Smooth muscle cell of bladder (primary cell): ENCODE measurements around the gene ZNF155. TPM values are rescaled to one million over a fixed set of nuclear protein-coding genes. Genes with fewer than 3 reads are reported as not detected.

Source experiments
- total RNA-seq: library from RNA; depleted of rRNA; stranded (reverse); fragments of >200 nt; gene quantifications from 2 replicates; pipeline ENCODE4 v1.2.3, GENCODE V29; 2014

ZNF155 gene
- total RNA-seq, result 4.9 and 7.8 TPM in 2 replicates

GRCh38 chr19:43983912-43984686 is at the start of gene ZNF155:
ZNF155 (plus strand) TSS chr19:43984188; CDS start chr19:43988544, 4,356 bp downstream.

DNA sequence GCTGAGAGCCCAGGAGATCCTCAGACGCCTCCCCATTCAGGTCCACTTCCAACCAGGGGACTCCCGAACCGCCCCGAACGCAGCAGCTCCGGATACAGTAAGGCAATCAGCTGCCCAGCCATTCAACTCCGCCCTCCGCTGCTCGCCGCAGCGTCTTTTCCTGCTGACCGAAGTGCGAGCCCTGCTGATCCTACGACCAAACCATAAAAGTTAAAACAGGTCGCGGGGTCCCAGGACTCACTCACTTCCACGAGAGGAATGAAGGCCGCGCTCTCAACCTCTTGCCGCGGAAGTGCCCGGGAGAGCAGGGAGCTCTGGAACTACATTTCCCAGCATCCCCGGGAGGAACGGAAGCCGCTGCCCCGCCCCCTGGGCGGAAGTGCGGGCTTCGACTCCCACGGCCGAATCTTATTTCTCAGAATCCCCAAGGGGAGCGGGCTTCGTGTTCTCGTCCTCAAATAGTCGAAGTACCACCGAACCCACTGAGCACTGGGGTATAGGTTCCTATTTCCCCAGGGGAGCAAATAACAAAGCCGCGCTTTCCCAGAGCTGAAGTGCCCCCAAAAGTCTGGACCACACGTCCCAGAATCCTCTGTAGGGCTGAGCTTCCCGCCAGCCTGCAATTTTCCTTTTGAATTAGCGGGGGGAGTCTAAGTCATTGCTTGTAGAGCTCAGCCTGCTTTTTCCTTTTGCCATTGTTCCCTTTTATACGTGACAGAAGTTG is 48.8 kb upstream of the ZNF155 start, which contains the start of gene ZNF45:
TSS of gene ZNF45 (minus strand) at position 298 of the 724 bp plus-strand sequence. CDS start 13,097 bp downstream, outside the sequence.

DNA sequence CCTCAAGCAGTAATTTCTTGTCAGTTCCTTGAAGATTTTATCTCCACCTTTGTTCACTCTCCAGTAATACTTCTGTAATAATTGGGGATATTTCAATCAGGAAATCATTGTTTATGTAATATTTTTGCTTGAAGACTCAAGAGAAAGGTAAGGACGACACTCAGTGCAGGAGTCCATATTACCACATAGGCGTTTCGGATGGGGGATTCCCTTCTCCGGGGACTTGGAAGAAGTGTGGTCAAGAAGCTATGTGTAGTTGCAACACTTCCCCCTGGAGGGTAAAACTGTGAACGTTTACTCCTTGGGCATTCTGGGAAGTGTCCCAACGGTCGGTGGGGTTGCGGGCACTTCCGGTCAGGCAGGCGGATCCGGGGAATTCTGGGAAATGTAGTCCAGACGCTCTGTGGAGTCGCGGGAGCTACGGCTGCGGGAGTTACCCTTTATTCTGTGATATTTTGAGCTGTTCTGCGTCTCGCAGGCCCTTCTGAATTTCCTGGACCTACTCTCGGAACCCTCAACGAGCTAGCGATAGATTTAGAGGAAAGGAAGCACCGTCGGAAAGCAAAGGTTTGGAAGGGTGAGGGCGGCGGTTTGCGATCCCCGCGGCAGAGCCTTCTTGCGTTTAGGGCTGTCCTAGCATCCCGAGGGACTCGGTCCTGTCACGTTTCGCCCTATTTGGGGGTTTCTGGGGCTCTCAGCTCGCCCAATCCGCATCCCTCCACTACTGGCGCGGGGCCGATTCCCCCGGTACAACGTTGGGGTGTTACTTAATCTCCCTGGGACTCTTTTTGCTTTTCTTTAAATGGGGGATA is 32.9 kb upstream of the ZNF155 start, which contains the start of gene ZNF221:
TSS of gene ZNF221 (plus strand) at position 395 of the 812 bp plus-strand sequence. CDS start 11,499 bp downstream, outside the sequence.

DNA sequence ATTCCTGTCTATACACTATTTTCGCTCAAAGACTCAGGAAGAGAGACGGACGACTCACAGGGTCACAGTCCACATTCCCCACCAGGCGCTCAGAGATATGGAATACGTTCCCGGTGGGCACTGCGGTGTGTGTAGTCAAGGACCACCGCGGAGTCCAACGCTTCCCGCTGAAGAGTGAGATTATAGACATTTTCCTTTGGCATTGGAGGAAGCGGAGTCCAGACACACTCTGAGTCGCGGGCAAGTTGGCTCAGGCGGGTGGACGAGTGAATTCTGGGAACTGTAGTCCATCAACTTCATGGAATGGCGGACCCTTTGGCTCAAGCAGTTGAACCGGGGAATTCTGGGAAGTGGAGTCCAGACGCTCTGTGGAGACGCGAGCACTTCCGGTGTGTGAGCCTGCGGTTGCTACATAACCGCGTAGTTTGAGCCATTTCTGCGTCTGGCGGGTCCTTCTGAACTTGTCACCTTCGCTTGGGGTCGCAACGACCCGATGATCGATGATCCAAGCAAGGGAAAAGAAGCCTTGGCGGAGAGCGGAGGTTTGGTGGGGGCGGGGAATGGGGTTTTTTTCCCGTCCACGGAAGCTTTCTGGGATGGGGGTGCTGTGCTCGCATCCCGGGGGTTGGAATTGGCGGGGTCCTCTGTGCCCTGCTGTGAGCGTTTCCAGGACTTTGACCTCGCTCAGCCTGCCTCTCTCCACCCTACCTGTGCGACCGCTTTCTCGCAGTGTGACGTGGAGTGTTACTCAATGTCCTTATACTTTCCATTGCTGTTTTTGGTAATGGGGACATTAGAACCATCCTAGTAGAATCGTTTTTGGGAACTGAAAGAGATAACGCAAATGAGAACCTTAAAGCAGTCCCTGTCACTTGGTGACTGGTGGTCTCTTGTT is 18.8 kb downstream of the ZNF155 start, which contains the start of gene ZNF230:
TSS of gene ZNF230 (plus strand) at position 392 of the 895 bp plus-strand sequence. CDS start 4,122 bp downstream, outside the sequence.

GRCh38 chr19:44025217-44025936 is 41.4 kb downstream of the ZNF155 start, which contains the start of gene ZNF222:
ZNF222 (plus strand) TSS chr19:44025379; CDS start chr19:44025437, 58 bp downstream.

Other genes with a start within 250 kb of the ZNF155 start
- 5.5 and 7.4 TPM in 2 replicates for gene SMG9, start 229.2 kb upstream of the ZNF155 start, total RNA-seq
- gene KCNN4, start 203.2 kb upstream of the ZNF155 start, total RNA-seq, result 0.28 and 0.55 TPM in 2 replicates
- gene LYPD5, start 181.7 kb upstream of the ZNF155 start, total RNA-seq, result 0.14 and 0.74 TPM in 2 replicates
- gene ZNF283, start 156.9 kb upstream of the ZNF155 start, total RNA-seq, result 11.4 and 14.1 TPM in 2 replicates
- 3.3 and 3.4 TPM in 2 replicates for gene ZNF404, start 100.2 kb upstream of the ZNF155 start, total RNA-seq
- gene ZNF45, start 48.9 kb upstream of the ZNF155 start, total RNA-seq, result 16.8 and 20.5 TPM in 2 replicates
- gene ZNF221, start 33.0 kb upstream of the ZNF155 start, total RNA-seq, result 6.8 and 7.4 TPM in 2 replicates
- 4.6 and 4.7 TPM in 2 replicates for gene ZNF230, start 18.8 kb downstream of the ZNF155 start, total RNA-seq
- 7.0 and 8.0 TPM in 2 replicates for gene ZNF222, start 41.2 kb downstream of the ZNF155 start, total RNA-seq
- gene ZNF223, start 67.8 kb downstream of the ZNF155 start, total RNA-seq, result 4.1 TPM in 2 replicates
- gene ZNF284, start 88.0 kb downstream of the ZNF155 start, total RNA-seq, result 2.7 and 3.2 TPM in 2 replicates
- gene ZNF224, start 110.2 kb downstream of the ZNF155 start, total RNA-seq, result 22.9 and 28.2 TPM in 2 replicates
- gene ZNF225, start 129.2 kb downstream of the ZNF155 start, total RNA-seq, result 7.5 and 8.0 TPM in 2 replicates
- 9.0 and 12.6 TPM in 2 replicates for gene ZNF234, start 157.4 kb downstream of the ZNF155 start, total RNA-seq
- gene ZNF226, start 180.9 kb downstream of the ZNF155 start, total RNA-seq, result 21.1 and 22.9 TPM in 2 replicates
- gene ZNF227, start 228.3 kb downstream of the ZNF155 start, total RNA-seq, result 18.6 and 18.9 TPM in 2 replicates